OCI-LY7 (cell line): Measurements from ENCODE around the gene RANBP9. TPM values are rescaled to one million over a fixed set of nuclear protein-coding genes. Genes with fewer than 3 reads are reported as not detected.

Source experiments
- BruUV-seq: library from RNA; stranded (reverse); fragments of 400-500 nt; replicated peaks from 2 replicates; lab custom pipeline; 2021; lab: Mats Ljungman, UMichigan
- CTCF ChIA-PET: fragments of 300-600 bp; sonication (Branson Sonifier 250); formaldehyde crosslinking; loops from one replicate; lab custom pipeline; 2022; ENCODE audit warnings: antibody characterized with exemption; ENCODE audit not compliant: unreplicated experiment; lab: Charles Lee
- POLR2A ChIA-PET: fragments of 300-600 bp; sonication (Branson Sonifier 250); formaldehyde crosslinking; loops from one replicate; lab custom pipeline; 2022; ENCODE audit warnings: antibody characterized with exemption; lab: Charles Lee
- DNase-seq: peaks from one replicate; pipeline ENCODE4 v3.0.0-alpha.2; 2015; ENCODE audit warnings: low spot score
- H2AFZ ChIP-seq: fragments of 200-600 bp; sonication (generic), shearing (Covaris generic); 2 replicates; pipeline ENCODE4 v1.6.1; 2014; ENCODE audit warnings: mild to moderate bottlenecking, antibody characterized with exemption, low read length, moderate library complexity
- H3K27ac ChIP-seq: fragments of 200-600 bp; sonication (generic); 2 replicates; pipeline ENCODE4 v1.5.1; 2014; ENCODE audit warnings: mixed run types, low read depth, mild to moderate bottlenecking, moderate library complexity, low read length, inconsistent platforms; ENCODE audit not compliant: poor library complexity, severe bottlenecking
- H3K36me3 ChIP-seq: fragments of 200-600 bp; sonication (generic); 2 replicates; pipeline ENCODE4 v1.6.1; 2014; ENCODE audit warnings: mild to moderate bottlenecking, antibody characterized with exemption, low read length, moderate library complexity, mixed read lengths; ENCODE audit not compliant: insufficient read depth
- H3K4me1 ChIP-seq: fragments of 200-600 bp; sonication (generic); 2 replicates; pipeline ENCODE4 v1.5.1; 2014; ENCODE audit warnings: mild to moderate bottlenecking, low read length; ENCODE audit not compliant: insufficient read depth, poor library complexity, severe bottlenecking
- H3K4me2 ChIP-seq: fragments of 200-600 bp; sonication (generic); 2 replicates; pipeline ENCODE4 v1.6.1; 2014; ENCODE audit warnings: mild to moderate bottlenecking, low read length
- H3K4me3 ChIP-seq: fragments of 200-600 bp; sonication (generic); 2 replicates; pipeline ENCODE4 v1.5.1; 2014; ENCODE audit warnings: mild to moderate bottlenecking, low read depth, low read length; ENCODE audit not compliant: poor library complexity, severe bottlenecking
- H3K79me2 ChIP-seq: fragments of 200-600 bp; sonication (generic); 2 replicates; pipeline ENCODE4 v1.6.1; 2016; ENCODE audit warnings: low read depth, mild to moderate bottlenecking, low read length, moderate library complexity, mixed read lengths; ENCODE audit not compliant: insufficient read depth
- H3K9me2 ChIP-seq: fragments of 200-600 bp; sonication (generic); 2 replicates; pipeline ENCODE4 v1.6.1; 2016; ENCODE audit warnings: mild to moderate bottlenecking, low read length, mixed read lengths; ENCODE audit not compliant: insufficient read depth
- H3K9me3 ChIP-seq: fragments of 200-600 bp; sonication (generic); 2 replicates; pipeline ENCODE4 v1.6.1; 2014; ENCODE audit warnings: mild to moderate bottlenecking, mixed run types, low read length, mixed read lengths
- H4K20me1 ChIP-seq: fragments of 200-600 bp; sonication (generic); 2 replicates; pipeline ENCODE4 v1.6.1; 2014; ENCODE audit warnings: mild to moderate bottlenecking, antibody characterized with exemption, low read length, moderate library complexity, mixed read lengths; ENCODE audit not compliant: insufficient read depth
- EZH2phosphoT487 ChIP-seq: fragments of 200-600 bp; sonication (generic); IDR thresholded peaks from 2 replicates; pipeline ENCODE4 v1.6.1; 2018; ENCODE audit warnings: low read depth, borderline replicate concordance, mild to moderate bottlenecking, mixed run types, antibody characterized with exemption, low read length, moderate library complexity, mixed read lengths
- intact Hi-C: fragments of 100-400 bp; cut with micrococcal nuclease; formaldehyde crosslinking; loops from one replicate; pipeline ENCODE4 v1.10.0; 2022; ENCODE audit not compliant: unreplicated experiment
- total RNA-seq, 2 experiments: library from RNA; depleted of rRNA in 1 of 2; stranded (reverse); fragments of >200 nt in 1 of 2; shearing (Covaris generic) in 1 of 2; gene quantifications; 2 replicates each; pipeline ENCODE4 v1.2.3, GENCODE V29; 2014 to 2022
- TF ChIP-seq, protein P1 (sequence below): fragments of 200-600 bp; sonication (generic); conservative IDR thresholded peaks from 2 replicates; pipeline ENCODE4 v1.5.1; 2014; ENCODE audit warnings: mild to moderate bottlenecking, antibody characterized with exemption, low read length, moderate library complexity, mixed read lengths

RANBP9 gene
- total RNA-seq, 2 experiments from 2014 or later: 20.5 to 35.0 TPM

DNA sequence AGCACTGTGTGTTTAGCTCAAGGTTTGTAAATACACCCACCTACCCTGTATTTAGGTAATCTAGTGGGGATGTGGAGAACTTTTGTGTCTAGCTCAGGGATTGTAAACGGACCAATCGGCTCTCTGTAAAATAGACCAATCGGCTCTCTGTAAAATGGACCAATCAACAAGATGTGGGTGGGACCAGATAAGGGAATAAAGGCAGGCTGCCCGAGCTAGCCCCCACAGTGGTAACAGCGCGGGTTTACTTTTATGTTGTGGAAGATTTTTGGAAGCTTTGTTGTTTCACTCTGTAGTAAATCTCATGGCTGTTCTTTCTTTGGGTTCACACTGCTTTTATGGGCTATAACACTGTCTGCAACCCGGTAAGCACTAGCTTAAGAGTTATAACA lies 32.1 kb upstream of the RANBP9 start:
- H3K9me2 ChIP-seq: no peaks in the 10 kb centered on the region
- CTCF ChIA-PET: no interaction called here
- H3K4me2 ChIP-seq: no peak overlapping the region
- no peaks in the 10 kb centered on the region for H4K20me1 ChIP-seq
- no peaks in the 10 kb centered on the region for H3K4me1 ChIP-seq
- no peak overlapping the region for H2AFZ ChIP-seq
- no peak overlapping the region for H3K4me3 ChIP-seq
- BruUV-seq: no TSS peak
- intact Hi-C loops: no loop called here
- POLR2A ChIA-PET: no interaction called here
- H3K79me2 ChIP-seq: no peaks in the 10 kb centered on the region
- TF ChIP-seq EZH2phosphoT487: no peak
- TF ChIP-seq, protein P1, sequence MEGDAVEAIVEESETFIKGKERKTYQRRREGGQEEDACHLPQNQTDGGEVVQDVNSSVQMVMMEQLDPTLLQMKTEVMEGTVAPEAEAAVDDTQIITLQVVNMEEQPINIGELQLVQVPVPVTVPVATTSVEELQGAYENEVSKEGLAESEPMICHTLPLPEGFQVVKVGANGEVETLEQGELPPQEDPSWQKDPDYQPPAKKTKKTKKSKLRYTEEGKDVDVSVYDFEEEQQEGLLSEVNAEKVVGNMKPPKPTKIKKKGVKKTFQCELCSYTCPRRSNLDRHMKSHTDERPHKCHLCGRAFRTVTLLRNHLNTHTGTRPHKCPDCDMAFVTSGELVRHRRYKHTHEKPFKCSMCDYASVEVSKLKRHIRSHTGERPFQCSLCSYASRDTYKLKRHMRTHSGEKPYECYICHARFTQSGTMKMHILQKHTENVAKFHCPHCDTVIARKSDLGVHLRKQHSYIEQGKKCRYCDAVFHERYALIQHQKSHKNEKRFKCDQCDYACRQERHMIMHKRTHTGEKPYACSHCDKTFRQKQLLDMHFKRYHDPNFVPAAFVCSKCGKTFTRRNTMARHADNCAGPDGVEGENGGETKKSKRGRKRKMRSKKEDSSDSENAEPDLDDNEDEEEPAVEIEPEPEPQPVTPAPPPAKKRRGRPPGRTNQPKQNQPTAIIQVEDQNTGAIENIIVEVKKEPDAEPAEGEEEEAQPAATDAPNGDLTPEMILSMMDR: no peak
- no peaks in the 10 kb centered on the region for H3K36me3 ChIP-seq
- DNase-seq: no peak
- no peak overlapping the region for H3K27ac ChIP-seq
- no peaks in the 10 kb centered on the region for H3K9me3 ChIP-seq

DNA sequence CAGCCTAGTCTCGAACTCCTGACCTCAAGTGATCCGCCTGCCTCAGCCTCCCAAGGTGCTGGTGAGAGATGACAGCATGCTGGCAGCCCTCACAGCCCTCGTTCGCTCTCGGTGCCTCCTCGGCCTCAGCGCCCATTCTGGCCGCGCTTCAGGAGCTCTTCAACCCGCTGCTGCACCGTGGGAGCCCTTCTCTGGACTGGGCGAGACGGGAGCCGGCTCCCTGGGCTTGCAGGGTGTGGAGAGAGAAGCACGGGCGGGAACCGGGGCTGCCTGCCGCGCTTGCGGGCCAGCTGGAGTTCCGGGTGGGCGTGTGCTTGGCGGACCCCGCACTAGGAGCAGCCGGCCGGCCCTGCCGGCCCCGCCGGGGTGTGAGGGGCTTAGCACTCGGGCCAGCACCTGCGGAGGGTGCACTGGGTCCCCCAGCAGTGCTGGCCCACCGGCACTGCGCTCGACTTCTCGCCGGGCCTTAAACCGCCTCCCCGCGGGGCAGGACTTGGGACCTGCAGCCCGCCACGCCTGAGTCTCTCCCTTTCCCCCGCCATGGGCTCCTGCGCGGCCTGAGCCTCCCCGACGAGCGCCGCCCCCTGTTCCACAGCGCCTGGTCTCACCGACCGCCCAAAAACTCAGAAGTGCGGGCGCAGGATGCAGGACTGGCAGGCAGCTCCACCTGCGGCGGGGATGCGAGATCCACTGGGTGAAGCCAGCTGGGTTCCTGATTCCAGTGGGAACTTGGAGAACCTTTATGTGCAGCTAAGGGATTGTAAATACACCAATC lies 31.5 kb upstream of the RANBP9 start:
- no peak for TF ChIP-seq EZH2phosphoT487
- TF ChIP-seq, protein P1: no peak
- H3K4me3 ChIP-seq: no peak overlapping the region
- H3K4me1 ChIP-seq: no peaks in the 10 kb centered on the region
- H3K9me3 ChIP-seq: no peaks in the 10 kb centered on the region
- intact Hi-C loops: no loop called here
- H3K79me2 ChIP-seq: no peaks in the 10 kb centered on the region
- BruUV-seq: no TSS peak
- no peaks in the 10 kb centered on the region for H3K9me2 ChIP-seq
- H3K4me2 ChIP-seq: no peak overlapping the region
- ChIA-PET CTCF (no interaction called here), POLR2A (no interaction called here)
- DNase-seq: no peak
- H3K27ac ChIP-seq: no peak overlapping the region
- H2AFZ ChIP-seq: no peak overlapping the region
- no peaks in the 10 kb centered on the region for H3K36me3 ChIP-seq
- H4K20me1 ChIP-seq: no peaks in the 10 kb centered on the region

DNA sequence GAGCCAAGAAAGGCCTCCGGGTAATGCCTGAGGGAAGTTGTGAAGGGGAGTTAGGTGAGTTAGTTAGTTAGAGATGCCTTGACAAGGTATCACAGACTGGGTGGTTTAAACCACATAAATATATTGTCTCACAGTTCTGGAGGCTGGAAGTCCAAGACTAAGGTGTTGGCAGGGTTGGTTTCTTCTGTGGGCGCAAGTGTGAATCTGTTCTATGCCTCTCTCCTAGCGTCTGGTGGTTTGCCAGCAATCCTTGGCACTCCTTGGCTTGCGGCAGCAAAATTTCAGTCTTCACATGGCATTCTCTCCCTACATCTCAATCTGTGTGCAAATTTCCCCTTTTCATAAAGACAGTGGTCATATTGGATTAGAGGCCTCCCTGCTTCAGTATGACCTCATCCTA lies 29.7 kb upstream of the RANBP9 start:
- intact Hi-C loops: no loop called here
- H3K4me3 ChIP-seq: no peak overlapping the region
- no peaks in the 10 kb centered on the region for H3K9me3 ChIP-seq
- H3K27ac ChIP-seq: no peak overlapping the region
- BruUV-seq: no TSS peak
- no peaks in the 10 kb centered on the region for H3K9me2 ChIP-seq
- no peak for TF ChIP-seq EZH2phosphoT487
- TF ChIP-seq, protein P1: no peak
- POLR2A ChIA-PET: no interaction called here
- H3K4me1 ChIP-seq: no peaks in the 10 kb centered on the region
- H3K36me3 ChIP-seq: no peaks in the 10 kb centered on the region
- CTCF ChIA-PET: no interaction called here
- H4K20me1 ChIP-seq: no peaks in the 10 kb centered on the region
- H2AFZ ChIP-seq: no peak overlapping the region
- DNase-seq: no peak
- no peak overlapping the region for H3K4me2 ChIP-seq
- H3K79me2 ChIP-seq: no peaks in the 10 kb centered on the region
